Limb (tissue), 2 donors: ENCODE results near the gene KIFC3.
"Not testable (repeated sequence)": the region's sequence is repeated elsewhere in the genome, so short reads cannot be mapped to it uniquely, and the experiment has no call there.

ENCODE experiments used
- DNase-seq, 2 donors: peaks; one replicate each; pipeline ENCODE4 v3.0.0-alpha.2; 2016; ENCODE audit errors: extremely low spot score in 2 of 2

The KIFC3 gene

GRCh38 chr16:57724531-57724930 lies 77.8 kb downstream of the KIFC3 start:
- DNase-seq = no peak

- DNase-seq = no peak
Observed at GRCh38 chr16:57723170-57723569, 79.1 kb downstream of the KIFC3 start.

- DNase-seq = no peak
Observed at GRCh38 chr16:57722651-57723050, 79.6 kb downstream of the KIFC3 start.

GRCh38 chr16:57722210-57722499 lies 80.1 kb downstream of the KIFC3 start:
- no peak for DNase-seq

- no peak for DNase-seq
Observed at GRCh38 chr16:57721356-57722209, 80.7 kb downstream of the KIFC3 start.

- DNase-seq = peak in 1 of 2 donors; percentile 62
Observed at GRCh38 chr16:57720142-57720575, 82.1 kb downstream of the KIFC3 start.

- no peak for DNase-seq
Observed at GRCh38 chr16:57714047-57714446, 88.2 kb downstream of the KIFC3 start.

GRCh38 chr16:57713596-57713995 lies 88.7 kb downstream of the KIFC3 start:
- no peak for DNase-seq

GRCh38 chr16:57712569-57712968 lies 89.7 kb downstream of the KIFC3 start:
- DNase-seq = not testable (repeated sequence)

- DNase-seq = no peak
Observed at GRCh38 chr16:57711993-57712392, 90.3 kb downstream of the KIFC3 start.

- DNase-seq = no peak
Observed at GRCh38 chr16:57711346-57711745, 90.9 kb downstream of the KIFC3 start.

GRCh38 chr16:57709663-57710062 lies 92.6 kb downstream of the KIFC3 start:
- no peak for DNase-seq
